NCI-H2107 (cell line): ENCODE data around the gene TSHZ1.

ENCODE experiments used
- DNase-seq: peaks from one replicate; lab custom pipeline; 2025; lab: John Stamatoyannopoulos, UW

The TSHZ1 gene

GRCh38 chr18:75269124-75269680 is 58.6 kb downstream of the TSHZ1 start:
- peak; percentile 37 for DNase-seq

DNA sequence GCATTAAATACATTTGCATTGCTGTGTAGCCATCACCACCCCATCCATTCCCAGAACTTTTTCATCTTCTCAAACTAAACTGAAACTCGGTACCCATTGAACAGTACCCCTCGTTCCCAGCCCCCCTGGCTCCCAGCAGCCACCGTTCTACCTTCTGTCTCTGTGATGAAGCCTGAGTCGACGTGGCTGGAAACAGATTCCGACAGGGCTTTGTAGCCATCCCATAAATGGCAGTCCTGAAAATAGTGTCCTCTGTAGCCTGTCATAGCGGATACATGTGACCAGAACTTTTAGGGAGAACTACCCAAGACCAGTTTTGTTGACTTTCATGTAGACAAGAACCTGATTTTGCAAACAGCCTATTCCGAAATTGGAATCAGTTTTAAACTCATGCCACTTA is 59.1 kb downstream of the TSHZ1 start:
- no peak for DNase-seq

DNA sequence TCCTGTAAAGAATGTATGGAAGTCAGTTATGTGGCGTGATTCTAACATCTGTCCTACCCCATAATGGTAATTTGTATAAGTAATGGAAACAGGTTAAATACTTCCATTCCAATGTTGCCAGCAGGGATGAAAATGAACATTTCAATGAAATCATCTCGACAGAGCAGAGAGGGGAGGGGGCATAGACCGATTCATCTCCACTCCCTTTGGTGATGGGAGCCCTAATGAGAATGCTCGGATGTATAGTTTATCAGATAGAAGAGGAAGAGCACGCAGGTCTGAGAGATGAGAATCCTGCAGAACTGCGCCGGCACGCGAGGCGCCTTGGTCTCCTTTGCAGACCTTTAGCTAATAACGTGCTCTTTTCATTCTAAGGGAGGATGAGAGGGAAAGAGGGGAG is 61.4 kb downstream of the TSHZ1 start:
- DNase-seq, result no peak

DNA sequence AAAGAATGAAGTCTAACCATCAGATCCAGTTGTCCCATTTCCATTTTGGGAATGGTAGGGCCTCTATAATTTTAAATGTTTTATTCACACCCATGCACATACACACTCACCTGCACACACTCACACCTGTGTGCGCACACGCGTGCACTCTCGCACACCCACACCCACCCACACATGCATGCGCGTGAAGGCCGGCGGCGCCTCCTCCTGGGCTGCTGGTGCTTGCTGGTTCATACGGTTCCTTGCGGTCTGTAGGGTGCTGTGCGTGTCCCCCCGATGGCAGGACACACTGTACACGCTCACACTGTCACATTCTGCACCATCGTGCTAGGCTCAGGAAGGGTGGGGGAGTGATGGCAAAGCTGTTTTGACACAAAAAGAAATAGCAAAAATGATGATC is 63.2 kb downstream of the TSHZ1 start:
- DNase-seq, result no peak

DNA sequence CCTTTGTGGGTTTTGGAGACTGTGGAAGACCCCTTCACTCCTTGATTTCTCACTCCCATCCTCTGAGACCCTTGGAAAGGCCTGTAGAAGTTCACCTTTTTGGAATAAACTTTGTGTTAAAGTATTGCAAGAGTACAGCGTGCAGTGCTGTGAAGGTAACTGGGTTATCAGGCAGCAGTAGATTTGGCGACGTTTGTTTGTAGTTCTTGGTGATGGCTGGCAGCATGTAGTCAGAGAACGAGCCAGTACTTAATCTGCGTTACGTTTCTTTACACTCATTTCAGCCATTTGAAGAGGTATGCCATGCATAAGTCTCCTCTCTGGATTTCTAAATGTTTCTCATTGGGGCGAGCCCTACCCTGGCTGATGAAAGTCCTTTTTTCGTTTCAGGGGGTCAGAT is 64.6 kb downstream of the TSHZ1 start:
- no peak for DNase-seq

- DNase-seq, result no peak
These were observed 66.4 kb downstream of the TSHZ1 start for GRCh38 chr18:75276818-75277609.

DNA sequence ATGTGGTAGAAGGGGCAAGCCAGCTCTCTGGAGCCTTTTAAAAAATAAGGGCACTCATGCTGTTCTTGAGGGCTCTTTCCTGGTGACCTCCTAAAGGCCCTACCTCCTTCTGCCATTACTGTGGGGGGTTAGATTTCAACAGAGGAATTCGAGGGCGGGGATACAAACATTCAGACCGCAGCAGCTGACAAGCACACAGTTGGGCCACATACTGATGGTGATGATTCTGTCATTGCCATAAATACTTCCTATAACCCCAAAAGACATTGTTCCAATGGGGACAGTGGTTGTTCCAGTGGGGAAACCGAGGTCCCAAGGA is 67.0 kb downstream of the TSHZ1 start:
- no peak for DNase-seq

DNA sequence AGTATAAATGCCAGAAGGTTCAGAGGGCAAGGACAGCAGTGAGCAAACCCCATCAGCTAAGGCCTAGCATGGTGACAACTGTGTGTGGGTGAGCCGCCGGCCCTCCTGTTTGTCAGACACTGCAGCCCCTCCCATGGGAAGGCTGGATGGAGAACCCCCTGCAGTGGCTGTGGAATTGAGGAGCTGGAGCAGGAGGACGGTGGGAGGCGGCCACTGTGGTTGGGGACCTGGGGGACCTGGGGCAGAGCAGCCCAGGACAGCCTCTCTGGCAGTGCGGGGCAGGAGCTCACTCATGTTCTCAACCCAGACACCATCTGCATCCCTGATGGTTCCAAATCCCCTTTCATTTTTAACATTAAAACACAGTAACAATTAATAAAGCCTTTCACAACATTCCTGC is 68.8 kb downstream of the TSHZ1 start:
- DNase-seq, result no peak

DNA sequence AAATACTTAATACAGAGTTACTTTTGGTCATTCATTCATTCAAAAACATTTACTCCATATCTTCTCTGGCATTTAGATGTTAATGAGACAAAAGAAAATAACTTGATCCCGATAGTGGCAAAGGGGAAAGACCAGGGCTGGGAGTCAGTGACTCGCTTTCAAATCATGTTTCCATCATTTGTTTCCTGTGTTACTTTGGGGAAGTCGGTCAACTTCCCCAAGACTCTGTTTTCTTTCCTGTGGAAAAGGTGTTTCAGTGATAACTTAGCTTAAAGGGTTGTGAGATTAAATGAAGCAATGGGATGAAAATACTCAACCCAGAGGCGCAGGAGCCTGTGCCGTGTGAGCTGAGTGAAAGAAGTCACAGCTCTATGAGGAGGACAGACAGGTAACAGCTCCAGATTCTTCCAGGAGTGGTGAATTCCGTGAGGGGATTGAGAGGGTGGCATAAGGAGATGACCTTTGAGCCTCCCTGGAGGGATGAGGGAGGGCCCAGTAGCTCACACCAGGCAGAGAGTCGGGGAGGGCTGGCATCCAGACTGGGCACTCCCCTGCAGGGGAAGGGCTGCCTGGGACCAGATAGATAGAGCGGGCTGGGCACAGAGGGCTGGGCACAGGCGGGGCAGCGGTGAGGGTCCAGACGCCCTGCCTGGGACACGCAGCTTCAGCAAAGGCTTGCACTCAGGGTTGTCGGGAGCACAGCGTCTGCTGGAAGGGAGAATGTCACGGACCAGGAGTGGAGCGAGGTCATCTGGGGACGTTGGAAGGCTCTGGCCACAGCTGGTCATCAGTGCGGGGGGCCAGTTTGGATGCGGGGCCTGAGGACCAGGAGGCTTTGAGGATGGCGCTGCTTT is 70.1 kb downstream of the TSHZ1 start:
- no peak for DNase-seq

GRCh38 chr18:75282746-75283145 is 72.1 kb downstream of the TSHZ1 start:
- no peak for DNase-seq

DNA sequence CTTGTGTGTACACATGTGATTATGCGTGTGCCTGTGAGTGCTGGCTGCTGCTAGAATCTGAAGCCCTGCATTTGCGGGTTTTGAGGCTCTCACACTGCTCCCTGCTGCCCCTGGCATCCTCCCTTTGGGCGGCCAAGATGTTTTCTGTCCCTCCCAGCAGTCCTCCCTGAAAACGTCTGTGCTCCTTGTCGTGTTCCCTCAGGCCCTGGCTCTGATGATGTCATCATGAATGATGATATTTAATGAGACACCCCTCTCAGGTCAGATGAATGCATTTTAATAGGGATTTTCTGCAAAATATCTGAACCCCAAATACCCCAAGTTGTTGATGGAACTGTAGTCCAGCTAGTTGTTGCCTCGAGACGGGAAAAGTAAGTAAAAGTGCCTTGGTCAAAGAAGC is 73.1 kb downstream of the TSHZ1 start:
- DNase-seq, result no peak

DNA sequence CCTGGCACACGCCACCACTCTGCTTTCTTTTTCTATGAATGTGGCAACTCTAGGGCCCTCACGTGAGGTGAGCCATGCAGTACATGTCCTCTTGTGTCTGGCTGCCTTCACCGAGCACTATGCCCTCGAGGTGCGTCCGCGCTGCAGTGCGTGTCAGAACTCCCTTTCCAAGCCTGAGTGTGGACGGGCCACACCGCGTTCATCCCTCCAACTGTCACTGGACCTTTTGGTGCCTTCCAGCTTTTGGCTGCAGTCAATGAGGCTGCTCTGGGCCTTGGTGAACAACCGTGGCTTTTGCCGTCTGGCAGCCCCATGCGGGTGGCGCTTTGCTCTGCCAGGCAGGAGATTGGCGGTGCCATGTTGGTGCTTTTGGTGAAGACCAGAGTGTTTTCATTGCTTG is 74.0 kb downstream of the TSHZ1 start:
- no peak for DNase-seq

DNA sequence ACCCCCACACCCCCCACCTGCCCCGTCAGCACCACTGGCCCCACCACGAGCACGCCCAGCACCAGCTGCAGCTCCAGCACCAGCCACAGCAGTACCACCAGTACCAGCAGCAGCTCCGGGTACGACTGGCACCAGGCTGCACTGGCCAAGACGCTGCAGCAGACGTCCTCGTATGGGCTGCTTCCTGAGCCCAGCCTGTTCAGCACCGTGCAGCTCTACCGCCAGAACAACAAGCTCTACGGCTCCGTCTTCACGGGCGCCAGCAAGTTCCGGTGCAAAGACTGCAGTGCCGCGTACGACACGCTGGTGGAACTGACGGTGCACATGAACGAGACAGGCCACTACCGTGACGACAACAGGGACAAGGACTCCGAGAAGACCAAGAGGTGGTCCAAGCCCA is 75.3 kb downstream of the TSHZ1 start:
- DNase-seq, result no peak

DNA sequence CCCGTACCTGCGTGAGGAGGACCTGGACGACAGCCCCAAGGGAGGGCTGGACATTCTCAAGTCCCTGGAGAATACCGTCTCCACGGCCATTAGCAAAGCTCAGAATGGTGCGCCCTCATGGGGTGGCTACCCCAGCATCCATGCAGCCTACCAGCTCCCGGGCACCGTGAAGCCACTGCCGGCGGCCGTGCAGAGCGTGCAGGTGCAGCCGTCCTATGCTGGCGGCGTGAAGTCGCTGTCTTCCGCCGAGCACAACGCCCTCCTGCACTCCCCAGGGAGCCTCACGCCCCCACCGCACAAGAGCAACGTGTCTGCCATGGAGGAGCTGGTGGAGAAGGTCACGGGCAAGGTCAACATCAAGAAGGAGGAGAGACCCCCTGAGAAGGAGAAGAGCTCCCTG is 76.4 kb downstream of the TSHZ1 start:
- DNase-seq, result no peak

DNA sequence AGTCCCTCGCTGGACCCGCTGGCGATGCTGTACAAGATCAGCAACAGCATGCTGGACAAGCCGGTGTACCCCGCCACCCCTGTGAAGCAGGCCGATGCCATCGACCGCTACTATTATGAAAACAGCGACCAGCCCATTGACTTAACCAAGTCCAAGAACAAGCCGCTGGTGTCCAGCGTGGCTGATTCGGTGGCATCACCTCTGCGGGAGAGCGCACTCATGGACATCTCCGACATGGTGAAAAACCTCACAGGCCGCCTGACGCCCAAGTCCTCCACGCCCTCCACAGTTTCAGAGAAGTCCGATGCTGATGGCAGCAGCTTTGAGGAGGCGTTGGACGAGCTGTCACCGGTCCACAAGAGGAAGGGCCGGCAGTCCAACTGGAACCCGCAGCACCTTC is 77.1 kb downstream of the TSHZ1 start:
- no peak for DNase-seq

- no peak for DNase-seq
These were observed 79.2 kb downstream of the TSHZ1 start for GRCh38 chr18:75289761-75290160.

DNA sequence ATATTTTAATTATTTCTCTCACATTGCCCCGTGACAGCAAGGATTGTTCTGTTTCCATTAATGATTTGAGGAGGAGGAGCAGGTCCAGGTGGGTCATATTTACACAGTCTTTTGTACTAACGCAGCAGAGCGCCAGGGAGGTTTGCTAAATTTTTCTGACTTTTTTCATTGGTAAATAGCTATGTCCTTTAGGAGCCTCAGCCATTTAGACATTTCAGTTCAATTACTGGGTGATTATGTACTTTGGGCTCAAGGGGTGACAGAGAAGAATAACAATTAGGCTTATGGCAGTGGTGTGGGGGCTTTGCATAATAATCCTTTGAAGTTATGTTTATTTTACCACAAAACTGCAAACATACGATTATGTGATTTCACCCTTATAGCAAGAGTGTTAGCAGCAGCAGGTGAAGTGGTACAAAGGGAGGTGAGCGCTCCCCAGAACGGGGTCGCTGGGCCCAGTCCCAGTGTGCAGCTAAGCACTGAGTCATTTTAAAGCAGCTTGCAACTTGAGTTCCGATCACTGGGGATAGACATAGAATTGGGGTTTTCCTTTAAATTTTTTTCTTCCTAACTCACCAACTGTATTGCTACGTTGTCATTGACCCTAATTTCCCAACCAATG is 80.3 kb downstream of the TSHZ1 start:
- no peak for DNase-seq

GRCh38 chr18:75291460-75291859 is 80.9 kb downstream of the TSHZ1 start:
- no peak for DNase-seq

- DNase-seq, result peak; percentile 63
These were observed 83.0 kb downstream of the TSHZ1 start for GRCh38 chr18:75293591-75293990.

- no peak for DNase-seq
These were observed 87.1 kb downstream of the TSHZ1 start for GRCh38 chr18:75297731-75298130.

- no peak for DNase-seq
These were observed 94.3 kb downstream of the TSHZ1 start for GRCh38 chr18:75304678-75305557.

DNA sequence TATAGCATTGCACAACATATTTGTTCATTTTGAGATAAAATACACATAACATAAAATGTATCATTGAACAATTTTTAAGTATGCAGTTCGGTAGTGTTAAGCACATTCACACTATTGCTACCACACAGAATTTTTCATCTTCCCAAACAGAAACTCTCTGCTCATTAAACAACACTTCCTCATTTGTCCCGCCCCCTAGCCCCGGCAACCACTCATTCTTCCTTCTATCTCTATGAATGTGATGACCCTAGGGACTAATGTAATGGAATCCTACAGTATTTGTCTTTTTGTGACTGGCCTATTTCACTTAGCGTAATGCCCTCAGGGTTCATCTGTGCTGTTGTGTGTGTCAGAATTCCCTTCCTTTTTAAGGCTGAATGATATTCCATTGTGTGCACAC is 95.4 kb downstream of the TSHZ1 start:
- no peak for DNase-seq
